GM23248 (cell line): ENCODE results near the gene RCE1.
"Not testable (repeated sequence)": the region's sequence is repeated elsewhere in the genome, so short reads cannot be mapped to it uniquely, and the experiment has no call there.

Experiments
- EZH2 ChIP-seq: fragments of 200-600 bp; sonication (generic); IDR thresholded peaks from 2 replicates; pipeline ENCODE4 v1.6.1; 2018; ENCODE audit warnings: antibody characterized with exemption, mild to moderate bottlenecking; ENCODE audit not compliant: insufficient read depth, poor library complexity, severe bottlenecking
- EZH2phosphoT487 ChIP-seq: fragments of 200-600 bp; sonication (generic); IDR thresholded peaks from 2 replicates; pipeline ENCODE4 v1.6.1; 2018; ENCODE audit warnings: antibody characterized with exemption, moderate library complexity, mild to moderate bottlenecking, low read depth; ENCODE audit not compliant: insufficient read depth

GRCh38 chr11:66799815-66800214 is 43.4 kb upstream of the RCE1 start:
- TF ChIP-seq EZH2, EZH2phosphoT487: not testable (repeated sequence)
